ENCODE data around the gene PTPRN2.

DNA sequence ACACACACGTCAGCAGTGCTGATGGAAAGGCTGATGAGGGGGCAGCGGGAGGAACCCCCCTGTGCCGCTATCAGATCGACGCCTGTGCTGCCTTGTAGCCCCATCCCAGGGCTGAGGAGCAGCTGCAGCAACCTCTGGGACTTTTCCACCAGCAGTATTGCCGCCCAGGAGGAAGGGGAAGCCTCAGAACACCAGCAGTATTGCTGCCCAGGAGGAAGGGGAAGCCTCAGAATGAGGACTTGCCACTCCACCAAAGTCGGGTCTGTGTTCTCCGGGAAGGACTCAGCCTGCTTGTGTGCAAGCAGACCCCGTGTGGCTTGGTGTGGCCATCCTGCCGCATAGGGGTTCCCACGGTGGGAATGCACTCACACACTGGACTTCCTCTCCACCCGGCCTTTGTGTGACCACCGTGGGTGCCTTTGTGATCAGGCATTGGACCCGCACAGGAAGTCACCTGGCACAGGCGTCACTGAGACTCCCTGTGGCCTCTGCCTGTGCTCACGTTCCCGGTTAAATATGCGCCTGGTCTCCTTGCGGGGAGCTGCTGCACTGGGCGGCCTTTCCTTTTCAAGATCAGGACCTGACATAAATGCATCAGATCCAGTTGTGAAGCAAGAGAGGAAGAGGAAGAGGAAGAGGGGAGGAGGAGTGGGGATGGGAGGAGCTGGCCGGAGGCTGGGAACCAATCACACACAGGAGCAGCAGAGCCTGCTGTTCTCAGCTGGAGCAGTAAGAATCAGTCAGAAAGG is 1002.3 kb downstream of the PTPRN2 start:
- TF ChIP-seq CTCF (conservative IDR thresholded peaks at IDR 0.05), result no peak
- TF ChIP-seq EZH2 (IDR thresholded peaks at IDR 0.05; ENCODE audit: low read depth), result no peak; the same call in 1 of the 2 replicates

Data from PC-9 (cell line).